Stimulated activated CD4-positive, alpha-beta T cell treated with anti-CD3 and anti-CD28 coated beads, TNF-alpha, amount 100 ng/mL, for 1 hour (primary cell): ENCODE measurements around the gene KCTD14.
A peak's percentile ranks its signal among the peaks of the same experiment; 100 is the strongest.
"Not testable (repeated sequence)": the region's sequence is repeated elsewhere in the genome, so short reads cannot be mapped to it uniquely, and the experiment has no call there.

Experiments used
- DNase-seq, 3 donors: peaks; one replicate each; pipeline ENCODE4 v3.0.0-alpha.2; 2020; ENCODE audit warnings: low read depth in 3 of 3, low spot score in 1 of 3

Gene KCTD14

DNA sequence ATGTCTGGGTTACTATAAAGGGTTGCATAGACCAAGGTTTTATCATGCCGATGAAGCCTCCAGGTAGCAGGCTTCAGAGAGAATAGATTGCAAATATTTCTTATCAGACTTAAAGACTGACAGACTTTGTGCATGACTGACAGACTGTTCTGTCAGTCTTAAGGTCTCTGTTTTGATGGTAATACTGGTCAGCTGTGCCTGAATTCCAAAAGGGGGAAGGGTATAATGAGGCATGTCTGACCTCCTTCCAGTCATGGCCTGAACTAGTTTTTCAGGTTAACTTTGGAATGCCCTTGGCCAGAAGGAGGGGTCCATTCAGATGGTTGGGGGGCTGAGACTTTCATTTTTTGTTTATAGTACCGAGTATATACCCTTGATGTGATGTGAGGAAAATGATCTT, 4.7 kb upstream of the KCTD14 start:
- no peak for DNase-seq

DNA sequence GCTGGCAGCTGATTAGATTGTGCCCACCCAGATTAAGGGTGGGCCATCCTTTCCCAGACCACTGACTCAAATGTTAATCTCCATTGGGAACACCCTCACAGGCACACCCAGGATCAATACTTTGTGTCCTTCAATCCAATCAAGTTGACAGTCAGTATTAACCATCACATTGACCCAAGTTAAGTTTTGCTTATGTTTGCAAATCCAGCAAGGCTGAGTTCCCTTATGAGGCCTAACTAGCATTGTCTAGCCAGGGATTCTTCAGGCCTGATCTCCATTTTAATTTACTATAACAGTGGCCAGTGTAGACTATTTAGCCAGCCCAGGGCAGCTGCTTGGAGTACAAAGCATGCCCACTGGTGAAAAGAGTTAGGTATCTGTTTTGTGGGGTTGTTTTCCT, 2.3 kb upstream of the KCTD14 start:
- DNase-seq = no peak

DNA sequence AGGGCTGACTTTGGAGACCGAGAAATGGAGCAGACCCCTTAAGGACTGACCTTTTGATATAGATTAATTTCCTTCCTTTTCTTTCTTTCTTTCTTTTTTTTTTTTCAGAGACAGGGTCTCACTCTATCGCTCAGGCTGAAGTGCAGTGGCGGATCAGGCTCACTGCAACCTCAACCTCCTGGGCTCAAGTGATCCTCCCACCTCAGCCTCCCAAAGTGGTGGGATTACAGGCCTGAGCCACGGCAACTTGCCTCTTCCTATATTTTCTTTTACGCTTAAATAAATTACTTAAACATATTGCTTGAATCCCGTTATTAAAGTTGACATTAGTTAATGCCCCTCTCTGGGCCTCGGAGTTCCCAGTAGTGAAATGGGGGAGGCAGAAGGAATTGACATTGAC, 350 bp upstream of the KCTD14 start:
- DNase-seq = no peak

DNA sequence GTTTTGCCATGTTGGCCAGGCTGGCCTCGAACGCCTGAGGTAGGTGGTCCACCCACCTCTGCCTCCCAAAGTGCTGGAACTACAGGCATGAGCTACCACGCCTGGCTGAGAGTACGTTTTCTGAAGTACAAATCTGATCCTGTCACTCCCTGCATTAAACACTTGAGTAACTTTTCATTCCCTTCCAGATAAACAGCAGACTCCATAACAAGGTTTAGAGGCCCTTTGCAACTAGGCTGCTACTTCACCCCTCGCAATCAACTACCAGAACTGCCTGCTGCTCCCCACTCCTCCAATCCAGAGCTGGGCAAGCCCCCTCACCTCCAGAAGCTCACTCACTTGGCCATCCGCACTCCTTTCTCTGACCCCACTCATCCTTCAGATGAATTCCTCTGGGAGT, 1.5 kb downstream of the KCTD14 start:
- DNase-seq = no peak

DNA sequence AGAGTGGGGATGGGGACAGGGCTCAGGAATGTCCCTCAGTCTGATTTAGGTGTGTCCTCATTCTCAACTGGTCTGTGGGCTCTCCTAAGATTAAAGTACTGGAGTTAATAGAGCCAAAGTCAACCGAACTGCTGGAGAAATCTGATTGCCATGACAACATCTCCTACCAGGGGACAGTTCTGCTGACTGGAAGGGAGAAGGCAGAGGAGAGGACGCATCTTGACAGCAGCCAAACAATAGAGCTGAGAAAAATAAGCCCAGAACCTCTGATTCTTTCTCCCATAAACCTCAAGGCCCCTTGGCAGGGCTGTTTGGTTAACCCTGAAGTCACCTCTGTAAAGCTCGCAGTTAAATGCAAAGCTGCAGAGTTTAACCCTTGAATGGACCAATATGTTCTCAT, 2.8 kb downstream of the KCTD14 start:
- DNase-seq = no peak

DNA sequence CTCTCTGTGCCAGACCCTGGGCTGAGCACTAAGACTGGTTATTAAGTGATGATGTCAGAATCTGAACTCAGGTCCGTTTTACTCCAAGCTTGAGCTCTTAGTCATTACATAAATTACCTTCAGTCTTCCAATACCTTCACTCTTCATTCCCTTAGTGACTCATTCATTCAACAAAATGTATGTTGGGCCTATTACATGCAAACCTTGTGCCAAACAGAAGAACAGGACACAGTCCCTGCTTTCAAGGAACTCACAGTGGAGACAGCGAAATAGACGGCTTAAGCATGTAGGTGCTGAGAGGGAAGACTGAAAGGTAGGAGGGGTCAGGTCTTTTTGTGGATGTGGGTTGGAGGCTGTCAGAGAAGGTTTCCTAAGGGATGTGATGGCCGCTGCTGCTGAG, 3.3 kb downstream of the KCTD14 start:
- DNase-seq = no peak

DNA sequence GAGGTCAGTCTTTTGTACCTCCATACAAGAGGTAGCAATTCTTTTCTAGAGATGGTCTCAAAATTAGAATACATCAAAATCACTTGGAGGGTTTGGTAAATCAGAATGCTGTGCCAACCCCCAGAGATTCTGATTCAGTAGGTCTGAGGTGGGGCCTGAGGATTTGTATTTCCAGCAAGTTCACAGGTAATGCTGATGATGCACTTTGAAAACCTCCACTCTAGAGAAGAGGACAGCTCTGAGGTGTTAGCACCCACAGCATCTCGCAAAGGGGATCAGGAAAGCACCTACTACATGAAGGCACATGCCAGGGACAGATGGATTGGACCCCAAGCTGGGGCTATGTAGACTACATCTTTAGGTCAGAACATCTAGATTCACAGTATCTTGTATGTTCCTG, 7.2 kb downstream of the KCTD14 start:
- no peak for DNase-seq

DNA sequence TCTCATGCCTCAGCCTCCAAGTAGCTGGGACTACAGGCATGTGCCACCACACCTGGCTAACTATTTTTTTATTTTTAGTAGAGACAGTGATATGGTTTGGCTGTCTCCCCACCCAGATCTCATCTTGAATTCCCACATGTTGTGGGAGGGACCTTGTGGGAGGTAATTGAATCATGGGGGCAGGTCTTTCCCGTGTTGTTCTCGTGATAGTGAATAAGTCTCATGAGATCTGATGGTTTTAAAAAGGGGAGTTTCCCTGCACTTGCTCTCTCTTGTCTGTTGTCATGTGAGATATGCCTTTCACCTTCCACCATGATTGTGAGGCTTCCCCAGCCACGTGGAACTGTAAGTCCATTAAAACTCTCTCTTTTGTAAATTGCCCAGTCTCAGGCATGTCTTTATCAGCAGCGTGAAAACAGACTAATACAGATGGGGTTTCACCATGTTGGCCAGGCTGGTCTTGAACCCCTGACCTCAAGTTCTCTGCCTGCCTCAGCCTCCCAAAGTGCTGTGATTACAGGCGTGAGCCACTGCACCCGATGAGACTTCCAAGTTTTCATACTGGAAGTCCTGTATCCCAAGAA, 8.0 kb downstream of the KCTD14 start:
- DNase-seq = not testable (repeated sequence)

DNA sequence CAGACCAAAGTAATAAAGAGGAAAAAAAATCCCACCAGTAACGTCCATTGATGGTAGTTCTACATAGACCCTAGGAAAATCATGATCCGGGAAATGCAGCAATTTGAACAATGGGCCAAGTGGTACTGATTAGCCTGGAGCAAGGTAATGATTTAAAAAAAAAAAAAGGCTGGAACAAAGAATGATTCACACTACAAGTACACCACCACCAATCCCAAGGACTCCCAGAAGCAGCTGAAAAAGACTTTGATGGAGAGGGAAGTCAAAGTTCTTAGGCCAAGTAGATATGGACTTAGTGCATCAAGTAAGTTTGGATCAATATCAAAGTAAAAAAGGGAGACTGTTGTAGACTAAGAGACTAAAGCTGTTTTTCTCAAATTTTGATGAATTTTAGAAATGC, 11.8 kb downstream of the KCTD14 start:
- no peak for DNase-seq

DNA sequence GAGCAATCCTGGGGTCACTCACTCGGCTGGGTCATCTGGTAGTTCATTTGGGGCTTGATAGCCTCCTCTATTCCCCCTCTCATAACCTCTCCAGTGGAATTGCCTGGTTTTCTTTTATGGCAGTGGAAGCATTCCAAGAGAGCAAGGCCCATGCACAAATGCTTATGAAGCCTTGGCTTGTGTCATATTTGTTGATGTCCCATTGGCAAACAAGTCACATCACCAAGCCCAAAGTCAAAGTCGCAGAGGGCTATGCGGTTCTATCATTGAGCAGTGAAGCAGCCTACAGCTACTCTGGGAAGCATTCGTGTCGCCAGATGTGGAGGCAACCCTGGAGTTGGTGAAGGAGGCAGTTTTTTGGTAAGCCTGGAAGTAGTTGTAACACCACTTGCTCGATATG, 12.3 kb downstream of the KCTD14 start:
- no peak for DNase-seq

DNA sequence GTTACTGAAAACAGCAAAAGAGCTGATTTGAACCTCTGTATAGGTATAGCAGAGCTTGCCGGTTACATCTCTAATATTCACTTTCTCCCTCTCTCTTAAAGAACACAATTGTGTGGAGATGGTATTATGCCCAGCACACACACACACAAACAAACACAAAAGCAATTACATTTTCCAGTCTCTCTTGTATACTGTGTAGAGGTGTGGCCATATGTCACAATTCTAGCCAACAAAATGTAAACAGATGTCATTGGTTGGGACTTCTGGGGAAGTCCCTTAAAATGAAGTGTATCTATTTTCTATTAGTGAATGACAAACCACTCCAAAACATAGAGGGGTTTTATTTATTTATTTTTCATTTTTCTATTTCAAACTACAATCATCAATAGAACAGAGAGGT, 12.8 kb downstream of the KCTD14 start:
- DNase-seq = no peak

DNA sequence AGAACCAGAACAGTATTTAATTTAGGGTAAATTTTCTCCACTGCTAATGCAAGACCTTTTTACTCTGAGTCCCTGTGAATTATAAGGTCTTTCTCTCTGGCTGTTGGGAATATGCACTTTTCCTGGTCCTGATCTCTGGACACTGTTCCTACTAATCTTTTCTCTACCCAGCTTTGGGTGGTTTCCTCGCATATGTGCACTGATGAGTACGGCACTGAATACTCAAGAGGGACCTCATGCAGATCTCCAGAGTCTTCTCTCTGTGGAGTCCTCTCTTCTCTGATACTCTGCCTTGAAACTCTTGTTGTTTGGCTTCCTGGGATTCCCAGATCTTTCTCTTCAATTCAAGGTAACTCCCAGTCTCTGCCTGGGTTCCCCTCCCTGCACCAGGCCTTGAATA, 14.0 kb downstream of the KCTD14 start:
- DNase-seq = no peak

DNA sequence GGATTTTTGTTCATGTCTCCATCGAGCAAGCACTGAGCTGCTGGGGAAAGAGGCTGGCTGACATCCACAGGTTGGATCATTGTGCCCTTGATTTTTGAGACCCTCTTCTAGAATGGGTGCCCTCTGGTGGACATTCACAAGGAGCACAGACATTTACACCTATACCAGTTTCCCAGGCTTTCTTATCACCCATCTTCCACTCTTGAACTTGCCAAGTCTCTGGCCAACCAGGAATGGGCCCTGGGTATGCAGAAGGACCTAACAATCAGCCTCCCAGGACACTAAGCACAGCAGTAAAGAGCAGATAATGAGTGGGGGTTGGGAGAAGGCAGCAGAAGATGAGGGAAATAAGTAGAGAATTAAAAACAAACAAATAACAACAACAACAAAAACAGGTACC, 22.9 kb downstream of the KCTD14 start:
- DNase-seq = peak in 1 of 3 donors; percentile 8

DNA sequence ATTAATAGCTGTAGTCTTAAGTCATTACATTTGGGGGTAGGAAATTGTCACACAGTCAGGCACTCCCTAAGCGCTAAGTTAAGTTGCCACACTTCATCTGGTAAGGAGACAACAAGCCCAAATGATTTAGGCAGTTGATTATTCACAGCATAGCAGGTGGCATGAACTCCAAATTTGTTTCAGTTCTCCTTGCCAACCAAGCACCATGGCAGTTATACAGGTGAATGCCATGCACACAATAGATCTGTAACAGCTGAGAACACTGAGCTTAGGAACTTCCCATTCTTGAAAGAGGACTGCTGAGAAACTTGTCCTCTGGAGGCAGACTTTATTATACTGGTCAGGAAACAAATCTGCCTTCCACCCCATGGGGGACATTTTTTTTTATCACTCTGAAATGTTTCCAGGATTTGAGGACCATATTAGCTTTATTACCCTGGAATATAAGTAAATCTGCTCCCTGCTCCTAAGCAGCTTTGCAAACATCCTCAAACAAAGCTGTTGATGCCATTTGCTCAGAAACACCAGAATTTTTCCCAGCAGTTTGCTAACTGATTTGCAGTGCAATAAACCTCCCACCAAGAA, 23.5 kb downstream of the KCTD14 start:
- DNase-seq = no peak

DNA sequence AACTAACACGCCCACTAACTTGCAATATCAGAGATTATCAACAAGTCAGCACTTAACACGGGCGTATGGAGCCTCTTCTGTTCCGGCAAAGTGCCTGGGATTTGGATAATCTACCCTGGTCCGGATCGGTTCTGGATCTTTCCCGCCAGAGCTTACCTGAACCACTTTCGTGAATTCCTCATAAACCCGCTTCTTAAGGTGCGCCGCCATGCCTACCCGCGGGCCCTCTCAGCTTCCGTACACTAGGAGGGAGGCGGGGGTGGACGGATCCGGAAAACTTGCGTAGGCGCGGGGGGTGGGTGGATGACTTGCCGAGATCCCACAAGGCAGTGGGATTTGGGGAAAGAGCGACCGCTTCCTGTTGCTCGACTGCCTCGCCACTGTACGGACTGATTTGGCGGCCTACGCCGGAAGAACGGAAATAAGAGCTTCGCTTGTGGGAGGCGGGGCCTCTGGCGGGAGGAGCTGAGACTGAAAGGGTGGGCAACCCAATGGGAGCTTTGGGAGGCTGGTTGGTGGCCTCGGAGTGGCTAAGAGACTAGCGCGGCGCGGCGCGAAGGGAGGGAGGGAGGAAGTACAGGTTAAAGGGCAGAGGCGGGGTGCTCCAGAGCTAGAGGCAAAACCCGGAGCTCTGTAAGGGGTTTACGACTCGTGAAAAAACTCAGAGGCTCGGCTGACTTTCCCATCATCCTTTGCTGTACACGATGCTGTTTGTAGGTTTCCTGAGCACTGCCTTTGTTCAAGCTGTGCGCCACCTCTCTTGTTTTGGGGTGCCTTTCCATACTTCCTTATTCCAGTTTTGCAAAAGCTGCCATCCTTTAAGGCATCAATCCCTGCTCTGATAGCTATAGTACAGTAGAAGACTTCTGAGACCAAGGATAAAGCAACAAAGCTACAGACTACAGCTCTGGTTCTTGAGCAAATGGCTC, 28.4 kb downstream of the KCTD14 start, which contains the start of gene INTS4:
TSS of gene INTS4 (minus strand) at position 235 of the 929 bp plus-strand sequence. CDS start at position 210, 25 bp downstream.
- DNase-seq = peak; percentile 89 to 93 (median 92)

DNA sequence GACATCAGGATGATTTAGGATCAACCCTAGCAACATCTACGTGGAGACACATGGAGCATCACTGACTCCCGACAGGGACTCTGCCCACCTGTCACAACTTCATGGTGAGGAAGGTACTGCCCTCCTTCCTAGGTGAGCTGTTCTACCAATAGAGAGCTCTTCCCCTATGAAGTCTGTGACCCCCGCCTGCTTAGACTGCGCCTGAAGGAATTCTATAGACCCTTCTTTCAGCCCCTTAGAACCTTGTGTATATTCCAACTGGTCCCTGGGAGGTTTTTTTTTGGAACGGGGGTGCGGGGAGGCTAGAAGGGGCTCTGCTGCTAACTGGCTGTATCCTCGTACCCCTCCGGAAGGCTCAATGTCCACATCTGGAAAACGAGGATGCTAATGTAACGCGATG, 29.2 kb downstream of the KCTD14 start:
- no peak for DNase-seq

DNA sequence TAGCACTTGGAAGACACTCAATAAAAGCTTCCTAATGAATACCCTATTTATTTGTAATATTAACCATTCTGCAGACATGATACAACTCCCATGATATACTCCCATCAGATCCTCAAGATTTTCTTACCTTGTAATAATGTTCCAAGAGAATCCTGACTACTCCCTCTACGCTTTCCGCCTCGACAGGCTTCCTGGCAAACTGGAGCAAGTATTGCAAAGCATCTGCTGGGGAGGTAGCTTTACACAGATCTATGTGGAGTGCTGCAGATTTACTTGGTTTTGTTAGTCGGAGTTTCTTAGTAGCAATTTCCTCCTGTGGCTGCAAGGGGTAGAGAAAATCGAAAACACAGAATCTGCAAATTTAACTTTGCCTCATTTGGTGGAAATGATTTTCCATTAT, 32.1 kb downstream of the KCTD14 start:
- no peak for DNase-seq

DNA sequence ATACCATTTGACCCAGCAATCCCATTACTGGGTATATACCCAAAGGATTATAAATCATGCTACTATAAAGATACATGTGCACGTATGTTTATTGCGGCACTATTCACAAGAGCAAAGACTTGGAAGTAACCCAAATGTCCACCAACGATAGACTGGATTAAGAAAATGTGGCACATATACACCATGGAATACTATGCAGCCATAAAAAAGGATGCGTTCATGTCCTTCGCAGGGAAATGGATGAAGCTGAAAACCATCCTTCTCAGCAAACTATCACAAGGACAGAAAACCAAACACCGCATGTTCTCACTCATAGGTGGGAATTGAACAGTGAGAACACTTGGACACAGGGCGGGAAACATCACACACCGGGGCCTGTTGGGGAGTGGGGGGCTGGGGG, 36.6 kb downstream of the KCTD14 start:
- not testable (repeated sequence) for DNase-seq

DNA sequence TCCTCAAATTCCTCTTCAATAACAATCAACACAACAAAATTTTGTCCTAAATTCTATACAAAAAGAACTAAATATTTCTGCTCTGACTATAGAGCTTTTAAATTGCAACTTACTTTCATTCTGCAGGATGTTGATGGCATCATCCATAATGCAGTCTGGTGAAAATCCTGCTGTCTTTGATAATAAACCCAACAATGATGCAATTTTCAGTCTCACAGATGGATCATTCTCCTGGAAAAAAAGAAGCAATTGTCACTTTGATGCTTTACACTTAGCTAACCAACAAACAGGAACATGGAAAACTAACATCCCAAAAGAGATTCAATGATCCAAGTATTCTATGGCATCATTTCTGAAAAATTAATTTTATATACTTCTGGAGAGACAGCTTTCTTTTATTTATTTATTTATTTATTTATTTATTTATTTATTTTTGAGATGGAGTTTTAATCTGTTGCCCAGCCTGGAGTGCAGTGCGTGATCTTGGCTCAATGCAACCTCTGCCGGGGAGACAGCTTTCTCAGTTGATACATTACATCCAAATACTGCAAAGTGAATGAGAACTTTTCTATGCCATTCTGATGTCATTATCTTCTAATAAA, 41.6 kb downstream of the KCTD14 start:
- DNase-seq = no peak

DNA sequence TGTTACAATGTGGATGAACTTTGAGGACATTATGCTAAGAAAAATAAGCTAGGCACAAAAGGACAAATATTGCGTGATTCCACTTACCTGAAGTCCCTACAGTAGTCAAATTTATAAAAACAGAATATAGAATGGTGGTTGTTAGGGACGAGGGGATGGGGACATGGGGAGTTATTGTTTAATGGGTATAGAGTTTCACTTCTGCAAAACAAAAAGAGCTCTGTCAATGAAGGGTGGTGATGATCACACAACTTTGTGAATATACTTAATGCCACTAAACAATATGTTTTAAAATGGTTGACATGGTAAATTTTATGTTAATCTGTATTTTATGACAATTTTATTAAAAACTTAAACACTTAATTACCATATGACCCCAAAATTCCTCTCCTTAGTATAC, 54.7 kb downstream of the KCTD14 start:
- DNase-seq = no peak

DNA sequence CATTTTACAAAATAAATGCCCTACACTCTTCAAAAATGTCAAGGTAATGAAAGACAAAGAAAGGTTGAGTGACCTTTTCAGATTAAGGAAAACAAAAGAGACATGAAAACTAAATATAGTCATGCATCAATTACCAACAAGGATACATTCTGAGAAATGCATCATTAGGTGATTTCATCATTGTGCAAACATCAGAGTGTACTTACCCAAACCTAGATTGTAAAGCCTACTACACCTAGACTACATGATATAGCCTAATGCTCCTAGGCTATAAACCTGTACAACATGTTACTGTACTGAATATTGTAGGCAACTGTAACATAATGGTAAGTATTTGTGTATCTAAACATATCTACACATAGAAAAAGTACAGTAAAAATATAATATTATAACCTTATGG, 55.3 kb downstream of the KCTD14 start:
- DNase-seq = no peak

DNA sequence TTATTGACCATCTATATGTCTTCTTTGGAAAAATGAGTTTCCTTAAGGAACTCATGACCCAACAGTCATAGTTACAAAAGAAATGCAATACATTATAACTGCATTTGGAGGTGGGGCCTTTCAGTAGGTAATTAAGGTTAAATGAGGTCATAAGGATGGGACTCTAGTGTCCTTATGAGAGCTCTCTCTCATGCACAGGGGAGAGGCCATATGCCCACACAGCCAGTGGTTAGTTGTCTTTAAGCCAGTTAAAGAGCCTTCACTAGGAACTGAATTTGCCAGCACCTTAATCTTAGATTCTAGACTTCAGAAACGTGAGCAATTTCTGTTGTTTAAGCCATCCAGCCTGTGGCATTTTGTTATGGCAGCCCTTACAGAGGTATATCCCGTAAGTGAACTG, 56.0 kb downstream of the KCTD14 start:
- no peak for DNase-seq
